LNCaP clone FGC (cell line): Measurements from ENCODE around the gene TRIM13.
"Not testable (repeated sequence)": the region's sequence is repeated elsewhere in the genome, so short reads cannot be mapped to it uniquely, and the experiment has no call there.

ENCODE experiments used
- DNase-seq: peaks from one replicate; pipeline ENCODE4 v3.0.0-alpha.2; 2011; ENCODE audit warnings: low read depth
- H3K4me3 ChIP-seq: 2 replicates; pipeline ENCODE4 v1.5.1; 2011; ENCODE audit warnings: mild to moderate bottlenecking, low read depth, low read length, control low read depth
- TF ChIP-seq, protein P1 (sequence below): IDR thresholded peaks from 2 replicates; pipeline ENCODE4 v1.5.1; 2012; ENCODE audit warnings: mild to moderate bottlenecking; ENCODE audit not compliant: control insufficient read depth, insufficient read depth; ENCODE audit errors: extremely low read depth

The TRIM13 gene

DNA sequence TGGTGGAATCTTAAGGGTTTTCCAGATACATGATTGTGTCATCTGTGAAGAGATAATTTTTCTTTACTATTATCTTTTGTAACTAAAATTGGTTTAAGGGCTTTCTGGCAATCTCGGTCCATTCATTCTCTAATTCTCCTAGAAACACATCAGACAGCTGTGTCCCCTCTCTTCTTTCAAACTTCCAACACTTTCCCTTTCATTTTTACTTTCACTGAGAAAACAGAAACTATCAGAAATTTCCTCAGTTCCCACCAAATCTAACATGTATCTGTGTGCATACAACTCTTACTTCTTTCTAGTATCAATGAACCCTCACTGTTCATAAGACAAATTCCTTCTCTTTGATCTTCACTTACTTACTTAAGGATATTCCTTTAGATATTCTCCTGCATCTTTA is 58.6 kb downstream of the TRIM13 start:
- no peak for DNase-seq
- TF ChIP-seq, protein P1, sequence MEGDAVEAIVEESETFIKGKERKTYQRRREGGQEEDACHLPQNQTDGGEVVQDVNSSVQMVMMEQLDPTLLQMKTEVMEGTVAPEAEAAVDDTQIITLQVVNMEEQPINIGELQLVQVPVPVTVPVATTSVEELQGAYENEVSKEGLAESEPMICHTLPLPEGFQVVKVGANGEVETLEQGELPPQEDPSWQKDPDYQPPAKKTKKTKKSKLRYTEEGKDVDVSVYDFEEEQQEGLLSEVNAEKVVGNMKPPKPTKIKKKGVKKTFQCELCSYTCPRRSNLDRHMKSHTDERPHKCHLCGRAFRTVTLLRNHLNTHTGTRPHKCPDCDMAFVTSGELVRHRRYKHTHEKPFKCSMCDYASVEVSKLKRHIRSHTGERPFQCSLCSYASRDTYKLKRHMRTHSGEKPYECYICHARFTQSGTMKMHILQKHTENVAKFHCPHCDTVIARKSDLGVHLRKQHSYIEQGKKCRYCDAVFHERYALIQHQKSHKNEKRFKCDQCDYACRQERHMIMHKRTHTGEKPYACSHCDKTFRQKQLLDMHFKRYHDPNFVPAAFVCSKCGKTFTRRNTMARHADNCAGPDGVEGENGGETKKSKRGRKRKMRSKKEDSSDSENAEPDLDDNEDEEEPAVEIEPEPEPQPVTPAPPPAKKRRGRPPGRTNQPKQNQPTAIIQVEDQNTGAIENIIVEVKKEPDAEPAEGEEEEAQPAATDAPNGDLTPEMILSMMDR = no peak
- no peak overlapping the region for H3K4me3 ChIP-seq

DNA sequence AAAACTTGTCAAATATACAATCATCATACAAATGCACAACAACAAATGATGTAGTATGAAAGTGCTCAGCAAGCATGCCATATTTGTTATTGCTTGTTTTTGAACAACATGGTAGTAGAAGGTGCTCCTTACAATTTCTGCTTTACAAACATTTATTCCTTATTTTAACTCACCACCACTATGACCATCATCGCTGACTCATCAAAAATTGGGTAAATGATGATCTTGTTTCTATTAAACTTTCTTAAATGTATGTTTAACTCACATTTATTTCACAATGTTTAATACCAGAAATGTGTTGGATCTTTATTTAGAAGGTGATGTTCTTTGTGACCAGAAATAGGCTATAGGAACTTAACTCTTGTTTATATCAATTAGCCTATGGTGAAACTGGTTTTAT is 63.9 kb downstream of the TRIM13 start:
- no peak for DNase-seq
- H3K4me3 ChIP-seq = no peak overlapping the region
- TF ChIP-seq, protein P1 = no peak

DNA sequence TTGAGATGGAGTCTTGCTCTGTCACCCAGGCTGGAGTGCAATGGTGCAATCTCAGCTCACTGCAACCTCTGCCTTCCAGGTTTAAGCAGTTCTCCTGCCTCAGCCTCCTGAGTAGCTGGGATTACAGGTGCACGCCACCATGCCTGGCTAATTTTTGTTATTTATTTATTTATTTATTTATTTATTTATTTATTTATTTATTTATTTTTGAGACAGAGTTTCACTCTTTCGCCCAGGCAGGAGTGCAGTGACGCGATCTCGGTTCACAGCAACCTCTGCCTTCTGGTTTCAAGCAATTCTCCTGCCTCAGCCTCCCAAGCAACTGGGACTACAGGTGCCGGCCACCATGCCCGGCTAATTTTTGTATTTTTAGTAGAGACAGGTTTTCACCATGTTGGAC is 65.5 kb downstream of the TRIM13 start:
- not testable (repeated sequence) for DNase-seq, H3K4me3 ChIP-seq

DNA sequence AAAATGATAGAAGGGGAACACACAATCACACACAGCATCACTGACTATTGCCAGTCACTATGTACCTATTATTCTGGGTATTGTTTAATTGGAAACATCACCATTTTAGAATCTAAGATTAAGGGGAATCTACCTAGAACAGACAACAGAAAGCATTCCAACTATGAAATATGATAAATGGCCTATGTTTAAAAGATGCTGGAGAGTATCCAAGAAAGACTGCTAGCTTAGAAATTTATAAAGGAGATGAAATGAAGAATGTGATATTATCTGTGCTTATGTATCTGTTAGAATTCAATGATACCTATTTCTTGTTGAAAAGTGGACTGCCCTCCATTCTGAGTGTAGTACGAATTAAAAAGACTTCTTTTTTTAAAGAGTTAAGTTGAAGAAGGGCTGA is 68.9 kb downstream of the TRIM13 start:
- DNase-seq = no peak
- TF ChIP-seq, protein P1 = no peak
- H3K4me3 ChIP-seq = no peak overlapping the region
